22Rv1 (cell line): ENCODE measurements around the gene SYNDIG1.

Source experiments
- H3K27ac ChIP-seq: fragments of 450-650 bp; 2 replicates; pipeline ENCODE4 v1.5.1; 2017
- ZFX ChIP-seq: fragments of 450-650 bp; IDR thresholded peaks from 2 replicates; pipeline ENCODE4 v1.6.1; 2017; ENCODE audit warnings: antibody characterized with exemption, borderline replicate concordance
- TF ChIP-seq, protein P1 (sequence below): fragments of 450-650 bp; IDR thresholded peaks from 2 replicates; pipeline ENCODE4 v1.5.1; 2017; ENCODE audit warnings: mild to moderate bottlenecking

Gene SYNDIG1

GRCh38 chr20:24483435-24484080 lies 14.1 kb downstream of the SYNDIG1 start:
- no peak overlapping the region for H3K27ac ChIP-seq
- TF ChIP-seq, protein P1, sequence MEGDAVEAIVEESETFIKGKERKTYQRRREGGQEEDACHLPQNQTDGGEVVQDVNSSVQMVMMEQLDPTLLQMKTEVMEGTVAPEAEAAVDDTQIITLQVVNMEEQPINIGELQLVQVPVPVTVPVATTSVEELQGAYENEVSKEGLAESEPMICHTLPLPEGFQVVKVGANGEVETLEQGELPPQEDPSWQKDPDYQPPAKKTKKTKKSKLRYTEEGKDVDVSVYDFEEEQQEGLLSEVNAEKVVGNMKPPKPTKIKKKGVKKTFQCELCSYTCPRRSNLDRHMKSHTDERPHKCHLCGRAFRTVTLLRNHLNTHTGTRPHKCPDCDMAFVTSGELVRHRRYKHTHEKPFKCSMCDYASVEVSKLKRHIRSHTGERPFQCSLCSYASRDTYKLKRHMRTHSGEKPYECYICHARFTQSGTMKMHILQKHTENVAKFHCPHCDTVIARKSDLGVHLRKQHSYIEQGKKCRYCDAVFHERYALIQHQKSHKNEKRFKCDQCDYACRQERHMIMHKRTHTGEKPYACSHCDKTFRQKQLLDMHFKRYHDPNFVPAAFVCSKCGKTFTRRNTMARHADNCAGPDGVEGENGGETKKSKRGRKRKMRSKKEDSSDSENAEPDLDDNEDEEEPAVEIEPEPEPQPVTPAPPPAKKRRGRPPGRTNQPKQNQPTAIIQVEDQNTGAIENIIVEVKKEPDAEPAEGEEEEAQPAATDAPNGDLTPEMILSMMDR = no peak
- no peak for TF ChIP-seq ZFX

- no peak for TF ChIP-seq ZFX
- TF ChIP-seq, protein P1 = no peak
- H3K27ac ChIP-seq = no peak overlapping the region
Observed at GRCh38 chr20:24484081-24484450, 14.6 kb downstream of the SYNDIG1 start.

GRCh38 chr20:24485981-24486380 lies 16.6 kb downstream of the SYNDIG1 start:
- TF ChIP-seq ZFX = no peak
- TF ChIP-seq, protein P1 = no peak
- H3K27ac ChIP-seq = no peak overlapping the region

DNA sequence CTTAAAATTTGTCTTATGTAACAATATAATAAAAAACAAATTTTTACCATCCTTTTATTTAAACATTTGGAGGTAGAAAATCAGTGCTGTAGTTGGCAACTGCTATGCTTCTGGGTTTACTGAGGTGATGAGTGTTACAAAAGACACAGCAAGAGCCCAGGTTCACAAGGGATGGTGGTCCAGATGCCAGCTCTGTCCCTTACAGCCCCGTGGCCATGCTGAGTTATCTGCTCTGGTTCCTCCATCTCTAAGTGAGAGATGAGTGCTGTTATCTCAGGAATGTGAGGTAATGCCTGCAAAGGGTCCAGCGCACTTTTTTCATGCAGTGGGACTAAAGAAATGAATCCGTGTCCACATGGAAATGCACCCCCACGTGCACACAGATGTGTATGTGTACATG lies 17.8 kb downstream of the SYNDIG1 start:
- TF ChIP-seq, protein P1 = no peak
- TF ChIP-seq ZFX = no peak

DNA sequence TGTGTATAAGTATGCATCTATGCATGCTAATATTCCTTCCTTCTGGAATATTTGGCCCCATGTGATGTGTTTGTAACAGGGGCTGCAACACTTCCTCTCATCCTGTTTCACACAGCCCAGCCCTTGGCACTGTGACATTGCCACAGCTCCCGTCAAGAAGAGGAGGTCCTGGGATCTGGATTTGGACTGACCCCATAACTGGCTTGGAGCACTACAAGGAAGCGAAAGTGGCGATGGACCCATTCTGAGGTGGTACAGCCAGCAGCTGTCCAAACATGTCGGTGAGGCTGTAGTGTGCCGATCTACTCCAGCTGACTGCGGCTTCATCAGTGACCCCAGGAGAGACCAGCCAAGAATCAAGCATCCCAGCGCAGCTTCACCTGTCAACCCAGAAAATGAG lies 18.2 kb downstream of the SYNDIG1 start:
- H3K27ac ChIP-seq = no peak overlapping the region
- TF ChIP-seq, protein P1 = no peak
- no peak for TF ChIP-seq ZFX

More for the DNA sequence above, 17.8 kb downstream of the SYNDIG1 start:
- H3K27ac ChIP-seq = no peak overlapping the region

- no peak overlapping the region for H3K27ac ChIP-seq
- TF ChIP-seq ZFX = no peak
- TF ChIP-seq, protein P1 = no peak
Observed at GRCh38 chr20:24488064-24488799, 18.8 kb downstream of the SYNDIG1 start.

- TF ChIP-seq, protein P1 = no peak
- no peak for TF ChIP-seq ZFX
- H3K27ac ChIP-seq = no peak overlapping the region
Observed at GRCh38 chr20:24488800-24489175, 19.4 kb downstream of the SYNDIG1 start.
